GM21526 (cell line): ENCODE measurements around the gene BRAT1.

ENCODE experiments used
- ATAC-seq: cut with Tn5 transposase; IDR thresholded peaks from one replicate; pipeline ENCODE4 v1.9.1; 2021; ENCODE audit warnings: moderate library complexity; ENCODE audit not compliant: unreplicated experiment, low FRiP score

BRAT1 gene

GRCh38 chr7:2585446-2585845, 30.1 kb upstream of the BRAT1 start:
- no peak for ATAC-seq

GRCh38 chr7:2583798-2584580, 28.7 kb upstream of the BRAT1 start:
- ATAC-seq: no peak

- no peak for ATAC-seq
Measured at GRCh38 chr7:2582006-2582735, 26.8 kb upstream of the BRAT1 start.

- no peak for ATAC-seq
Measured at GRCh38 chr7:2580636-2581035, 25.3 kb upstream of the BRAT1 start.

GRCh38 chr7:2577914-2578680, 22.8 kb upstream of the BRAT1 start:
- ATAC-seq: no peak

- no peak for ATAC-seq
Measured at GRCh38 chr7:2576742-2577491, 21.6 kb upstream of the BRAT1 start.

GRCh38 chr7:2575733-2576340, 20.5 kb upstream of the BRAT1 start:
- ATAC-seq: no peak

- no peak for ATAC-seq
Measured at GRCh38 chr7:2575046-2575732, 19.9 kb upstream of the BRAT1 start.

- ATAC-seq: no peak
Measured at GRCh38 chr7:2573761-2574160, 18.4 kb upstream of the BRAT1 start.

- ATAC-seq: no peak
Measured at GRCh38 chr7:2572101-2572842, 16.9 kb upstream of the BRAT1 start.

GRCh38 chr7:2571409-2571808, 16.1 kb upstream of the BRAT1 start:
- ATAC-seq: no peak

GRCh38 chr7:2570021-2570420, 14.7 kb upstream of the BRAT1 start:
- no peak for ATAC-seq

- no peak for ATAC-seq
Measured at GRCh38 chr7:2569421-2569820, 14.1 kb upstream of the BRAT1 start.

GRCh38 chr7:2568521-2569223, 13.3 kb upstream of the BRAT1 start:
- ATAC-seq: no peak

GRCh38 chr7:2567679-2568278, 12.5 kb upstream of the BRAT1 start:
- no peak for ATAC-seq

GRCh38 chr7:2566890-2567678, 11.8 kb upstream of the BRAT1 start:
- ATAC-seq: peak; percentile 94

GRCh38 chr7:2566348-2566889, 11.1 kb upstream of the BRAT1 start:
- ATAC-seq: peak; percentile 16
